ENCODE data around the gene SMIM34.
"Not testable (repeated sequence)": the region's sequence is repeated elsewhere in the genome, so short reads cannot be mapped to it uniquely, and the experiment has no call there.

GRCh38 chr21:34467333-34467732 is 43.6 kb upstream of the SMIM34 start:
- TF ChIP-seq POLR2A, CTCF (IDR thresholded peaks at IDR 0.05): not testable (repeated sequence)
